ENCODE data around the gene FREY1.

- TF ChIP-seq, protein P1, sequence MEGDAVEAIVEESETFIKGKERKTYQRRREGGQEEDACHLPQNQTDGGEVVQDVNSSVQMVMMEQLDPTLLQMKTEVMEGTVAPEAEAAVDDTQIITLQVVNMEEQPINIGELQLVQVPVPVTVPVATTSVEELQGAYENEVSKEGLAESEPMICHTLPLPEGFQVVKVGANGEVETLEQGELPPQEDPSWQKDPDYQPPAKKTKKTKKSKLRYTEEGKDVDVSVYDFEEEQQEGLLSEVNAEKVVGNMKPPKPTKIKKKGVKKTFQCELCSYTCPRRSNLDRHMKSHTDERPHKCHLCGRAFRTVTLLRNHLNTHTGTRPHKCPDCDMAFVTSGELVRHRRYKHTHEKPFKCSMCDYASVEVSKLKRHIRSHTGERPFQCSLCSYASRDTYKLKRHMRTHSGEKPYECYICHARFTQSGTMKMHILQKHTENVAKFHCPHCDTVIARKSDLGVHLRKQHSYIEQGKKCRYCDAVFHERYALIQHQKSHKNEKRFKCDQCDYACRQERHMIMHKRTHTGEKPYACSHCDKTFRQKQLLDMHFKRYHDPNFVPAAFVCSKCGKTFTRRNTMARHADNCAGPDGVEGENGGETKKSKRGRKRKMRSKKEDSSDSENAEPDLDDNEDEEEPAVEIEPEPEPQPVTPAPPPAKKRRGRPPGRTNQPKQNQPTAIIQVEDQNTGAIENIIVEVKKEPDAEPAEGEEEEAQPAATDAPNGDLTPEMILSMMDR (conservative IDR thresholded peaks at IDR 0.05; ENCODE audit: low read length), result no peak
- no peak for TF ChIP-seq EZH2phosphoT487 (IDR thresholded peaks at IDR 0.05; ENCODE audit: borderline replicate concordance)
Measured at GRCh38 chr11:45897556-45897955, 9.5 kb downstream of the FREY1 start.

All from Loucy (cell line).